Skeletal muscle cell (primary cell): ENCODE data around the gene LCOR.

Experiments used
- DNase-seq: peaks from one replicate; pipeline ENCODE4 v3.0.0-alpha.2; 2010; ENCODE audit warnings: low read depth
- H3K4me3 ChIP-seq: 2 replicates; pipeline ENCODE4 v1.5.1; 2011; ENCODE audit warnings: low read depth, mild to moderate bottlenecking, control low read depth, low read length, moderate library complexity

The LCOR gene

GRCh38 chr10:96973809-96974747, 142.0 kb downstream of the LCOR start:
- H3K4me3 ChIP-seq = no peak overlapping the region
- DNase-seq = no peak

- no peak overlapping the region for H3K4me3 ChIP-seq
- DNase-seq = no peak
Observed at GRCh38 chr10:96975136-96975535, 143.0 kb downstream of the LCOR start.

GRCh38 chr10:96978621-96979154, 146.6 kb downstream of the LCOR start:
- no peak overlapping the region for H3K4me3 ChIP-seq
- no peak for DNase-seq

- no peak for DNase-seq
- H3K4me3 ChIP-seq = no peak overlapping the region
Observed at GRCh38 chr10:96982149-96982930, 150.2 kb downstream of the LCOR start.

GRCh38 chr10:96984541-96985131, 152.5 kb downstream of the LCOR start:
- DNase-seq = no peak
- peak overlapping the region; percentile 19 for H3K4me3 ChIP-seq

GRCh38 chr10:96986200-96986856, 154.2 kb downstream of the LCOR start:
- no peak for DNase-seq

GRCh38 chr10:96987141-96987841, 155.2 kb downstream of the LCOR start:
- no peak for DNase-seq
- H3K4me3 ChIP-seq = no peak overlapping the region

More at GRCh38 chr10:96986200-96986856, 154.2 kb downstream of the LCOR start:
- H3K4me3 ChIP-seq = no peak overlapping the region

GRCh38 chr10:96987842-96988175, 155.7 kb downstream of the LCOR start:
- no peak for DNase-seq

GRCh38 chr10:96988426-96988825, 156.3 kb downstream of the LCOR start:
- no peak for DNase-seq
- no peak overlapping the region for H3K4me3 ChIP-seq

More at GRCh38 chr10:96987842-96988175, 155.7 kb downstream of the LCOR start:
- H3K4me3 ChIP-seq = no peak overlapping the region

GRCh38 chr10:96991313-96991841, 159.3 kb downstream of the LCOR start:
- peak; percentile 36 for DNase-seq
- no peak overlapping the region for H3K4me3 ChIP-seq

GRCh38 chr10:96992721-96993120, 160.6 kb downstream of the LCOR start:
- H3K4me3 ChIP-seq = no peak overlapping the region
- no peak for DNase-seq

- H3K4me3 ChIP-seq = no peak overlapping the region
- DNase-seq = no peak
Observed at GRCh38 chr10:96995851-96996250, 163.8 kb downstream of the LCOR start.

- DNase-seq = no peak
Observed at GRCh38 chr10:96996275-96996965, 164.3 kb downstream of the LCOR start.

GRCh38 chr10:96998329-96998888, 166.3 kb downstream of the LCOR start:
- H3K4me3 ChIP-seq = no peak overlapping the region
- peak; percentile 67 for DNase-seq

More at GRCh38 chr10:96996275-96996965, 164.3 kb downstream of the LCOR start:
- no peak overlapping the region for H3K4me3 ChIP-seq

- H3K4me3 ChIP-seq = no peak overlapping the region
- no peak for DNase-seq
Observed at GRCh38 chr10:96999337-96999736, 167.2 kb downstream of the LCOR start.

GRCh38 chr10:96999987-97000386, 167.9 kb downstream of the LCOR start:
- no peak for DNase-seq
- H3K4me3 ChIP-seq = no peak overlapping the region

- H3K4me3 ChIP-seq = no peak overlapping the region
- no peak for DNase-seq
Observed at GRCh38 chr10:97000487-97001182, 168.5 kb downstream of the LCOR start.
